GM12878 (cell line): ENCODE measurements around the gene WDFY4. TPM values are rescaled to one million over a fixed set of nuclear protein-coding genes. Genes with fewer than 3 reads are reported as not detected.

Source experiments
- ATF7 ChIP-seq: fragments of 450-650 bp; IDR thresholded peaks from 2 replicates; pipeline ENCODE4 v1.6.1; 2016; ENCODE audit warnings: low read depth, mild to moderate bottlenecking
- CBFB ChIP-seq: IDR thresholded peaks from 2 replicates; pipeline ENCODE4 v1.6.1; 2016; ENCODE audit warnings: antibody characterized with exemption, low read depth
- CREM ChIP-seq: IDR thresholded peaks from 2 replicates; pipeline ENCODE4 v1.6.1; 2014; ENCODE audit warnings: antibody characterized with exemption, low read depth
- EED ChIP-seq: sonication (generic); IDR thresholded peaks from 2 replicates; pipeline ENCODE4 v1.6.1; 2016; ENCODE audit warnings: antibody characterized with exemption, low read depth
- EGR1 ChIP-seq, 2 experiments: IDR thresholded peaks; 1 replicate in 1 of 2; 2 replicates in 1 of 2; pipeline ENCODE4 v1.6.1; 2011 to 2012; ENCODE audit warnings: low read depth in 2 of 2, low read length in 2 of 2, borderline replicate concordance in 1 of 2, mild to moderate bottlenecking in 1 of 2, moderate library complexity in 1 of 2
- ESRRA ChIP-seq: IDR thresholded peaks from 2 replicates; pipeline ENCODE4 v1.6.1; 2012; ENCODE audit warnings: mild to moderate bottlenecking, low read length, improper control_type of control experiment
- ETV6 ChIP-seq, 2 experiments: fragments of 450-650 bp in 1 of 2; IDR thresholded peaks in 1 of 2; conservative IDR thresholded peaks in 1 of 2; 2 replicates each; pipeline ENCODE4 v1.6.1; 2014; ENCODE audit warnings: antibody characterized with exemption in 1 of 2, borderline replicate concordance in 1 of 2, low read depth in 1 of 2, mild to moderate bottlenecking in 1 of 2, moderate library complexity in 1 of 2
- FOXM1 ChIP-seq: IDR thresholded peaks from 2 replicates; pipeline ENCODE4 v1.6.1; 2012; ENCODE audit warnings: low read depth, mild to moderate bottlenecking, inconsistent platforms, low read length, moderate library complexity
- HDGF ChIP-seq: fragments of 450-650 bp; IDR thresholded peaks from 2 replicates; pipeline ENCODE4 v1.6.1; 2016; ENCODE audit warnings: antibody characterized with exemption
- IKZF2 ChIP-seq, 2 experiments: fragments of 450-650 bp; IDR thresholded peaks; 2 replicates each; pipeline ENCODE4 v1.6.1; 2017; ENCODE audit warnings: mild to moderate bottlenecking in 2 of 2, moderate library complexity in 2 of 2
- MAX ChIP-seq: IDR thresholded peaks from 2 replicates; pipeline ENCODE4 v1.6.1; 2012; ENCODE audit warnings: low read depth, low read length, improper control_type of control experiment
- MYB ChIP-seq: fragments of 150-350 bp; IDR thresholded peaks from 2 replicates; pipeline ENCODE4 v1.6.1; 2014; ENCODE audit warnings: mild to moderate bottlenecking, low read depth, low read length, borderline replicate concordance
- RELB ChIP-seq: fragments of 450-650 bp; IDR thresholded peaks from 2 replicates; pipeline ENCODE4 v1.6.1; 2017; ENCODE audit warnings: low read depth, mild to moderate bottlenecking, moderate library complexity
- SIN3A ChIP-seq: IDR thresholded peaks from 2 replicates; pipeline ENCODE4 v1.6.1; 2012; ENCODE audit warnings: low read depth, low read length, improper control_type of control experiment
- SMAD5 ChIP-seq: IDR thresholded peaks from 2 replicates; pipeline ENCODE4 v1.6.1; 2016; ENCODE audit warnings: antibody characterized with exemption, low read depth
- SMARCA5 ChIP-seq: fragments of 450-650 bp; IDR thresholded peaks from 2 replicates; pipeline ENCODE4 v1.6.1; 2017; ENCODE audit warnings: mild to moderate bottlenecking
- SMC3 ChIP-seq: IDR thresholded peaks from 2 replicates; pipeline ENCODE4 v1.6.1; 2011; ENCODE audit warnings: low read length, improper control_type of control experiment, borderline replicate concordance
- SPI1 ChIP-seq: IDR thresholded peaks from 2 replicates; pipeline ENCODE4 v1.6.1; 2011; ENCODE audit warnings: low read depth, mild to moderate bottlenecking, low read length, moderate library complexity, borderline replicate concordance; ENCODE audit not compliant: insufficient read depth
- STAT3 ChIP-seq: IDR thresholded peaks from 2 replicates; pipeline ENCODE4 v1.6.1; 2011; ENCODE audit warnings: low read depth, low read length, improper control_type of control experiment
- TARDBP ChIP-seq: IDR thresholded peaks from 2 replicates; pipeline ENCODE4 v1.6.1; 2016; ENCODE audit warnings: borderline replicate concordance
- ZBTB11 ChIP-seq: fragments of 450-650 bp; formaldehyde crosslinking; IDR thresholded peaks from 2 replicates; pipeline ENCODE4 v1.5.0; 2022; ENCODE audit warnings: mild to moderate bottlenecking, missing genetic modification characterization
- ZBTB4 ChIP-seq: fragments of 450-650 bp; formaldehyde crosslinking; IDR thresholded peaks from 2 replicates; pipeline ENCODE4 v1.4.0; 2022; ENCODE audit warnings: mild to moderate bottlenecking, moderate library complexity
- polyA plus RNA-seq, 11 experiments: library from polyadenylated mRNA; depleted of rRNA in 4 of 11; unstranded in 6 of 11; stranded (reverse) in 5 of 11; fragments of >200 nt; fragmentation: Nextera tagmentation in 4 of 11; fragmentation: Illumina TruSeq in 1 of 11; extraction: Ambion mirVana in 4 of 11; extraction: Trizol in 1 of 11; gene quantifications; 1 replicate in 1 of 11; 2 replicates in 10 of 11; pipeline versions ENCODE4 v1.2.1 to v1.2.3, GENCODE V29; 2011 to 2016; ENCODE audit warnings: inconsistent platforms in 2 of 11, missing spikeins in 2 of 11, low read depth in 1 of 11
- total RNA-seq, 4 experiments: library from RNA; depleted of rRNA in 3 of 4; stranded (reverse); fragments of >200 nt in 3 of 4; fragmentation: Illumina TruSeq in 1 of 4; extraction: Trizol in 1 of 4; gene quantifications; 2 replicates each; pipeline versions ENCODE4 v1.2.1 to v1.2.3, GENCODE V29; 2013 to 2021

The WDFY4 gene
- total and polyA plus RNA-seq, 10 of the 15 experiments (the other 5 are each of a cell fraction or from before 2014, with no cell fraction given), result 13.5 to 132 (median 47.3) TPM

- TF ChIP-seq EGR1 (IDR thresholded peaks at IDR 0.05; ENCODE audit: borderline replicate concordance in 1 of 2, low read depth in 2 of 2, low read length in 2 of 2) (0 out of 3 replicates have a peak, but pooled peaks of 1 of the 2 experiments have one; percentile 19), ETV6 (conservative IDR thresholded peaks at IDR 0.05 in 1 of 2, IDR thresholded peaks at IDR 0.05 in 1 of 2; ENCODE audit: borderline replicate concordance in 1 of 2, low read depth in 1 of 2) (no peak), TARDBP (no peak), SMC3 (no peak; the same call in none of the 2 replicates), ESRRA (no peak), ATF7 (no peak), CBFB (no peak), MAX (no peak; the same call in 1 of the 2 replicates), EED (no peak), ZBTB11 (CRISPR knock-in tag) (no peak), SMAD5 (peak; percentile 72; the same call in 1 of the 2 replicates), IKZF2 (IDR thresholded peaks at IDR 0.05) (peak in 1 of 2 experiments; percentile 54; a peak in 1 of 4 replicates), STAT3 (no peak), MYB (no peak), HDGF (0 out of 2 replicates have a peak, but pooled peaks have one; percentile 34), CREM (no peak), ZBTB4 (no peak), SIN3A (no peak; the same call in 1 of the 2 replicates), SPI1 (no peak), FOXM1 (peak; percentile 44; the same call in 1 of the 2 replicates), SMARCA5 (peak; percentile 87), RELB (peak; percentile 48; the same call in 1 of the 2 replicates)
Measured at GRCh38 chr10:48671914-48672595, 12.6 kb upstream of the WDFY4 start (continued).
